Measurements from ENCODE around the gene STAT2. TPM values are rescaled to one million over a fixed set of nuclear protein-coding genes. Genes with fewer than 3 reads are reported as not detected.

STAT2 gene
- total and polyA plus RNA-seq, 10 of the 15 experiments (the other 5 are each of a cell fraction or from before 2014, with no cell fraction given): 16.9 to 106 (median 77.9) TPM

DNA sequence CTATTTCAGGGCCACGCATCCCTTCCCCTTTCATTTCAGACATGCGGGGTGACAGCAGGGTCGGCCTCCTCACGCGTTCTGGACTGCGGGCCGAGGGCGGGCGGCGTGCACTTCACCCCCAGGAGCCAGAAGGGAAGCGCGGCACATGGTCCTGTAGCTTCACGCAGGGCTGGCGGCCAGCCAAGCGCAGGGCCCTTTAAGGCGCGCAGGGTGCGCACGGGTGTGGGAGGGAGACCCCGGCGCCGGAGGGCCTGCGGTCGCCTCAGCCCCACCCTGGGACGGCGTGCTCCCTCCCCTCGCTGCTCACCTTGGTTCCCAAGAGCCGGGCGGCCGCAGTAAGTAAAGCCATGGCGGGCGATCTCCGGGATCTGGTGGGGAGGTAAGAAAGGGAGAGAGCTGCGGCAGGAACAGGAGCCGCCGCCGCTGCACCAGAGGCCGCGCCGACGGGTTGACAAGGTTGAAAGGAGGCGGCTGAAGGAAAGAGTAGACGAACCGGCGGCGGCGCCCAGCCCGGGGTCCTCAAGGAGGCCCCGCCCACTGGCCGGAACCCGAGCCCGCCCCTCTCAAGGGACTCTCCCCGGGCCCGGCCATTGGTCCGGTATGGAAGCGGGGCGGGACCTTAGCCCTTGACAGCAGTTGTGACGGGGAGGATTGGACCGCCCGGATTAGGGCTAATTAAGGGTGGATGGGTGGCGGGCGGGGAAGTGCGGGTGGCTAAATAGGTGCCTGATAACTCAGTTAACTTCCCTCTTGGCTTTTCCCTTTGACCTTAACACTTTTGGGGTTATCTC lies 59.9 kb downstream of the STAT2 start, which contains the start of gene CS (continued):
- TF ChIP-seq, protein P1, sequence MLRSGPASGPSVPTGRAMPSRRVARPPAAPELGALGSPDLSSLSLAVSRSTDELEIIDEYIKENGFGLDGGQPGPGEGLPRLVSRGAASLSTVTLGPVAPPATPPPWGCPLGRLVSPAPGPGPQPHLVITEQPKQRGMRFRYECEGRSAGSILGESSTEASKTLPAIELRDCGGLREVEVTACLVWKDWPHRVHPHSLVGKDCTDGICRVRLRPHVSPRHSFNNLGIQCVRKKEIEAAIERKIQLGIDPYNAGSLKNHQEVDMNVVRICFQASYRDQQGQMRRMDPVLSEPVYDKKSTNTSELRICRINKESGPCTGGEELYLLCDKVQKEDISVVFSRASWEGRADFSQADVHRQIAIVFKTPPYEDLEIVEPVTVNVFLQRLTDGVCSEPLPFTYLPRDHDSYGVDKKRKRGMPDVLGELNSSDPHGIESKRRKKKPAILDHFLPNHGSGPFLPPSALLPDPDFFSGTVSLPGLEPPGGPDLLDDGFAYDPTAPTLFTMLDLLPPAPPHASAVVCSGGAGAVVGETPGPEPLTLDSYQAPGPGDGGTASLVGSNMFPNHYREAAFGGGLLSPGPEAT (IDR thresholded peaks at IDR 0.05; ENCODE audit: low read depth): peak; percentile 68
- TF ChIP-seq PAX5 (IDR thresholded peaks at IDR 0.05; ENCODE audit: borderline replicate concordance, low read depth, low read length): peak; percentile 48; the same call in 1 of the 2 replicates
- TF ChIP-seq, protein P2, sequence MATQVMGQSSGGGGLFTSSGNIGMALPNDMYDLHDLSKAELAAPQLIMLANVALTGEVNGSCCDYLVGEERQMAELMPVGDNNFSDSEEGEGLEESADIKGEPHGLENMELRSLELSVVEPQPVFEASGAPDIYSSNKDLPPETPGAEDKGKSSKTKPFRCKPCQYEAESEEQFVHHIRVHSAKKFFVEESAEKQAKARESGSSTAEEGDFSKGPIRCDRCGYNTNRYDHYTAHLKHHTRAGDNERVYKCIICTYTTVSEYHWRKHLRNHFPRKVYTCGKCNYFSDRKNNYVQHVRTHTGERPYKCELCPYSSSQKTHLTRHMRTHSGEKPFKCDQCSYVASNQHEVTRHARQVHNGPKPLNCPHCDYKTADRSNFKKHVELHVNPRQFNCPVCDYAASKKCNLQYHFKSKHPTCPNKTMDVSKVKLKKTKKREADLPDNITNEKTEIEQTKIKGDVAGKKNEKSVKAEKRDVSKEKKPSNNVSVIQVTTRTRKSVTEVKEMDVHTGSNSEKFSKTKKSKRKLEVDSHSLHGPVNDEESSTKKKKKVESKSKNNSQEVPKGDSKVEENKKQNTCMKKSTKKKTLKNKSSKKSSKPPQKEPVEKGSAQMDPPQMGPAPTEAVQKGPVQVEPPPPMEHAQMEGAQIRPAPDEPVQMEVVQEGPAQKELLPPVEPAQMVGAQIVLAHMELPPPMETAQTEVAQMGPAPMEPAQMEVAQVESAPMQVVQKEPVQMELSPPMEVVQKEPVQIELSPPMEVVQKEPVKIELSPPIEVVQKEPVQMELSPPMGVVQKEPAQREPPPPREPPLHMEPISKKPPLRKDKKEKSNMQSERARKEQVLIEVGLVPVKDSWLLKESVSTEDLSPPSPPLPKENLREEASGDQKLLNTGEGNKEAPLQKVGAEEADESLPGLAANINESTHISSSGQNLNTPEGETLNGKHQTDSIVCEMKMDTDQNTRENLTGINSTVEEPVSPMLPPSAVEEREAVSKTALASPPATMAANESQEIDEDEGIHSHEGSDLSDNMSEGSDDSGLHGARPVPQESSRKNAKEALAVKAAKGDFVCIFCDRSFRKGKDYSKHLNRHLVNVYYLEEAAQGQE (IDR thresholded peaks at IDR 0.05; ENCODE audit: low read depth, low read length): no peak
- peak; percentile 41; the same call in 1 of the 2 replicates for TF ChIP-seq HDGF (IDR thresholded peaks at IDR 0.05)
- no peak for TF ChIP-seq RAD51 (IDR thresholded peaks at IDR 0.05)
- peak; percentile 13; the same call in 1 of the 2 replicates for TF ChIP-seq SIN3A (IDR thresholded peaks at IDR 0.05; ENCODE audit: low read depth, low read length)
- TF ChIP-seq SP1 (IDR thresholded peaks at IDR 0.05; ENCODE audit: low read depth, low read length): peak; percentile 81
- TF ChIP-seq ZNF217 (IDR thresholded peaks at IDR 0.05): no peak
- TF ChIP-seq, protein P3, sequence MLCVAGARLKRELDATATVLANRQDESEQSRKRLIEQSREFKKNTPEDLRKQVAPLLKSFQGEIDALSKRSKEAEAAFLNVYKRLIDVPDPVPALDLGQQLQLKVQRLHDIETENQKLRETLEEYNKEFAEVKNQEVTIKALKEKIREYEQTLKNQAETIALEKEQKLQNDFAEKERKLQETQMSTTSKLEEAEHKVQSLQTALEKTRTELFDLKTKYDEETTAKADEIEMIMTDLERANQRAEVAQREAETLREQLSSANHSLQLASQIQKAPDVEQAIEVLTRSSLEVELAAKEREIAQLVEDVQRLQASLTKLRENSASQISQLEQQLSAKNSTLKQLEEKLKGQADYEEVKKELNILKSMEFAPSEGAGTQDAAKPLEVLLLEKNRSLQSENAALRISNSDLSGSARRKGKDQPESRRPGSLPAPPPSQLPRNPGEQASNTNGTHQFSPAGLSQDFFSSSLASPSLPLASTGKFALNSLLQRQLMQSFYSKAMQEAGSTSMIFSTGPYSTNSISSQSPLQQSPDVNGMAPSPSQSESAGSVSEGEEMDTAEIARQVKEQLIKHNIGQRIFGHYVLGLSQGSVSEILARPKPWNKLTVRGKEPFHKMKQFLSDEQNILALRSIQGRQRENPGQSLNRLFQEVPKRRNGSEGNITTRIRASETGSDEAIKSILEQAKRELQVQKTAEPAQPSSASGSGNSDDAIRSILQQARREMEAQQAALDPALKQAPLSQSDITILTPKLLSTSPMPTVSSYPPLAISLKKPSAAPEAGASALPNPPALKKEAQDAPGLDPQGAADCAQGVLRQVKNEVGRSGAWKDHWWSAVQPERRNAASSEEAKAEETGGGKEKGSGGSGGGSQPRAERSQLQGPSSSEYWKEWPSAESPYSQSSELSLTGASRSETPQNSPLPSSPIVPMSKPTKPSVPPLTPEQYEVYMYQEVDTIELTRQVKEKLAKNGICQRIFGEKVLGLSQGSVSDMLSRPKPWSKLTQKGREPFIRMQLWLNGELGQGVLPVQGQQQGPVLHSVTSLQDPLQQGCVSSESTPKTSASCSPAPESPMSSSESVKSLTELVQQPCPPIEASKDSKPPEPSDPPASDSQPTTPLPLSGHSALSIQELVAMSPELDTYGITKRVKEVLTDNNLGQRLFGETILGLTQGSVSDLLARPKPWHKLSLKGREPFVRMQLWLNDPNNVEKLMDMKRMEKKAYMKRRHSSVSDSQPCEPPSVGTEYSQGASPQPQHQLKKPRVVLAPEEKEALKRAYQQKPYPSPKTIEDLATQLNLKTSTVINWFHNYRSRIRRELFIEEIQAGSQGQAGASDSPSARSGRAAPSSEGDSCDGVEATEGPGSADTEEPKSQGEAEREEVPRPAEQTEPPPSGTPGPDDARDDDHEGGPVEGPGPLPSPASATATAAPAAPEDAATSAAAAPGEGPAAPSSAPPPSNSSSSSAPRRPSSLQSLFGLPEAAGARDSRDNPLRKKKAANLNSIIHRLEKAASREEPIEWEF (IDR thresholded peaks at IDR 0.05; ENCODE audit: insufficient replicate concordance, low read depth, low read length): no peak
- TF ChIP-seq RBBP5 (conservative IDR thresholded peaks at IDR 0.05): no peak
- no peak for TF ChIP-seq YBX1 (IDR thresholded peaks at IDR 0.05)
- TF ChIP-seq JUND (IDR thresholded peaks at IDR 0.05; ENCODE audit: low read depth, low read length): no peak
- no peak for TF ChIP-seq ZNF274 (IDR thresholded peaks at IDR 0.05; ENCODE audit: insufficient read depth, insufficient read length)
- TF ChIP-seq SUPT20H (IDR thresholded peaks at IDR 0.05; ENCODE audit: borderline replicate concordance, control insufficient read depth, low read depth, low read length): no peak
- TF ChIP-seq FOS (IDR thresholded peaks at IDR 0.05; ENCODE audit: borderline replicate concordance, extremely low read depth, insufficient read length): no peak
- TF ChIP-seq IKZF1 (conservative IDR thresholded peaks at IDR 0.05): peak; percentile 76
- TF ChIP-seq, protein P4, sequence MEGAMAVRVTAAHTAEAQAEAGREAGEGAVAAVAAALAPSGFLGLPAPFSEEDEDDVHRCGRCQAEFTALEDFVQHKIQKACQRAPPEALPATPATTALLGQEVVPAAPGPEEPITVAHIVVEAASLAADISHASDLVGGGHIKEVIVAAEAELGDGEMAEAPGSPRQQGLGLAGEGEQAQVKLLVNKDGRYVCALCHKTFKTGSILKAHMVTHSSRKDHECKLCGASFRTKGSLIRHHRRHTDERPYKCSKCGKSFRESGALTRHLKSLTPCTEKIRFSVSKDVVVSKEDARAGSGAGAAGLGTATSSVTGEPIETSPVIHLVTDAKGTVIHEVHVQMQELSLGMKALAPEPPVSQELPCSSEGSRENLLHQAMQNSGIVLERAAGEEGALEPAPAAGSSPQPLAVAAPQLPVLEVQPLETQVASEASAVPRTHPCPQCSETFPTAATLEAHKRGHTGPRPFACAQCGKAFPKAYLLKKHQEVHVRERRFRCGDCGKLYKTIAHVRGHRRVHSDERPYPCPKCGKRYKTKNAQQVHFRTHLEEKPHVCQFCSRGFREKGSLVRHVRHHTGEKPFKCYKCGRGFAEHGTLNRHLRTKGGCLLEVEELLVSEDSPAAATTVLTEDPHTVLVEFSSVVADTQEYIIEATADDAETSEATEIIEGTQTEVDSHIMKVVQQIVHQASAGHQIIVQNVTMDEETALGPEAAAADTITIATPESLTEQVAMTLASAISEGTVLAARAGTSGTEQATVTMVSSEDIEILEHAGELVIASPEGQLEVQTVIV (IDR thresholded peaks at IDR 0.05; ENCODE audit: borderline replicate concordance, partially characterized antibody): no peak

Measured in GM12878 (cell line).